HG03196 (cell line): ENCODE measurements around the gene GPR35.
"Not testable (repeated sequence)": the region's sequence is repeated elsewhere in the genome, so short reads cannot be mapped to it uniquely, and the experiment has no call there.

Experiments used
- ATAC-seq: cut with Tn5 transposase; IDR thresholded peaks from one replicate; pipeline ENCODE4 v1.9.1; 2021; ENCODE audit not compliant: unreplicated experiment

Gene GPR35

DNA sequence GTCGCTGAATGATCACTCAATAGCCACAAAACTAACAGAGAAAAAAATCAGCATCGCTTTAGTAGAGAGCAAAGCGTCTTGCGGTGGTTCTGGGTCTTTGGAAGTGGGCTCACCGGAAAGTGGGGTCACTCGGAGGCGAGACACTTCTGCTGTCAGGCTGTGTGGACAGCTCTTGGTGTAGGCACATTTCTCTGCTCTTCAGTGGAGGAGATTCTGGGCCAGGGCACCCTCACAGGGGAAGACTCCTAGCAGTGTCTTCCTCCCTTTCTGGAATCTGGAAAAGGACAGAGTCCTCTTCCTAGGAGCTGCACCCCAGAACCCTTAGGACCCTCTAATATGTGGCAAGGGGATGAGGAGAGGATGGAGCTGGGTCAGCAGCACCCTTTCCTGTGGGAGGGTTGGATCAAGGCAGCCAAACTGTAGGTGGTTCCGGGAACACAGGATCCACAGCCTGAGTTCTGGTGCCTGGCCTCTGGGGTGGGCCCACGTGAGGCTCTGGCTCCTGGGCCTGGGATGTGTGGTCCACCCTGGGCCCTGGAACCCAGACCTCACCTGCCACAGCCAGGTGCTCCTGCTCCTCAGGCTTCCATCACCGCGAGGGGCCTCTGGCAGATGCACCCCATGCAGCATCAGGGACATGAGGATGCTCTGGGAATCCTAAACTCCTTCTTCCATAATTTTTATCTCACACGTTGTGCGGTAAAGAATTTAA is 25.1 kb downstream of the GPR35 start:
- ATAC-seq, result no peak

DNA sequence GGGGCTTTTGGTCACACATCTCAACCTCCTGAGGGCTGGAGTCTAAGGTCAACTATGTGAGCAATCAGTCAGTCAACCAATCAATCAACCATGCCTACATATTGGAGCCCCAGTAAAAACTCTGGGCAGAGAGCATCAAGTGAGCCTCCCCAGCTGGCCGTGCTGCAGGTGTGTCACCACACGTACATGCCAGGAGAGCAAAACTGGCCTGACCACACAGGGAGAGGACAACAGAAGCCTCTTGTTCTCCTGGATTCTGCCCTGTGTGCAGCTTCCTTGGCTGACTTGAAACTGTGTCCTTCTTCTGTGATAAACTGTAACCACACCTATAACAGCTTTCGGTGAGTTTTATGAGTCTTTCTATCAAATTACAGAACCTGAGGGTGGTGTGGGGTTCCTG is 25.9 kb downstream of the GPR35 start:
- ATAC-seq, result no peak

DNA sequence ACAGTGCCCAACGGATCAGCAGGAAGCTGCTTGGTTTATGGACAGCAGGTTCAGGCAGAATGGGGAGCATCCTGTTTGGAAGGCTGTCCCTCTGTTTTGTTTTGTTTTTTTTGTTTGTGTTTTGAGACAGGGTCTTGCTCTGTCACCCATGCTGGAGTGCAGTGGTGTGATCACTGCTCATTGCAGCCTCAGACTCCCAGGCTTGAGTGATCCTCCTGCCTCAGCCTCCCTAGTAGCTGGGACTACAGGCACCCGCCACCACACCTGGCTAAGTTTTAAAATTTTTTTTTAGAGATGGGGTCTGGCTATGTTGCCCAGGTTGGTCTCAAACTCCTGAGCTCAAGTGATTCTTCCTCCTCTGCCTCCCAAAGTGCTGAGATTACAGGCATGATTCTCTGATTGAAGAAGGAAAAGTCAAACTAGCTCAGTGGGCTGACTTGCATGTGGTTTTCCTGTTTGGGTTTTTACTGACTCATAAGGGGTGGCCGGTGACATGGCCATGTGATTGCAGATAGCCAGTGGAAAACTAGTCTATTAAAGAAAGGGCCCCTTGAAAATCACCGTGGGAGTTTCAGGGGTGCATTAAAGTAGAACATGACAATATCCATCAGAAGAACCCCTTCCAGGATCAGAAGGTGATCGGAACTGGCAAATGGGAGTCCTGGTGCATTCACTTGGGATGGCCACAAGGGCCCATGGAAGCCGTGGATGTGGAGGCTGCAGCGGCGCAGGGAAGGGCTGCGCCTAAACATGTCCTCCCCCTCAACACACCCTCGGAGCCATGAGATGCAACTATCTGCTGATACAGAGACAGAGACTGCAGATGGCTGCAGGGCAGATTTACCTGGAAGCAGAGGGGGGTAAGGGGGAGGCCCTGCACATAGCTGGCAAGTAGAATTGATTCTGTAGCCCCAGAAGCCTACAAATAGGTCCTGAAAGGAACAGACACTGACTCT is 30.9 kb downstream of the GPR35 start:
- peak; percentile 58 for ATAC-seq

DNA sequence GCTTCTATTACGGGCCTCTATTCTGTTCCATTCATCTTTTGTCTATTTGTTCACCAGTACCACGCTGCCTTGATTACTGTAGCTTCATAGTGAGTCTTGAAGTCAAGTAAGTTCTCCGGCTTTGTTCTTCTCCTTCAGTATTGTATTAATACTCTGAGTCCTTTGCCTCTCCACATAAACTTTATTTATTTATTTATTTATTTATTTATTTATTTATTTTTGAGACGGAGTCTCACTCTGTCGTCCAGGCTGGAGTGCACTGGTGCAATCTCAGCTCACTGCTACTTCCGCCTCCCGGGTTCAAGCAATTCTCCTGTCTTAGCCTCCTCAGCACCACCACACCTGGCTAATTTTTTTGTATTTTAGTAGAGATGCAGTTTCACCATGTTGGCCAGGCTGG is 34.6 kb downstream of the GPR35 start:
- not testable (repeated sequence) for ATAC-seq

DNA sequence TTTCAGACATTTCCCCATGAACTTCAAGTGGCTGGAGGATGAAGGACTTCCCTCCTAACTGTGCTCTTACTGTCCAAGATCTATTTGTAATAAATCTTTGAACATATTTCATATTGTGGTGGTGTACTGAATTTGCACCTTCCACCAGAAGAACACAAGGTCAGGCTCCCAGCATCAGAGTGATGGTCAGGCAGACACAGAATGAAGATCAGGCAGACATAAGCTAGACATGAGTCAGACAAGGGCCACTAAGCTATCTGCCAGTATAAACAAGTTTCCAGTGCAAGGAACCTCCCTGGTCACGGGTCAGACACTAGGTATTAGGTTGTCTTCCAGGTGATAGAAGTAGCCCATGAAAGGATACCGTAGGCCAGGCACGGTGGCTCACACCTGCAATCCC is 37.4 kb downstream of the GPR35 start:
- no peak for ATAC-seq

DNA sequence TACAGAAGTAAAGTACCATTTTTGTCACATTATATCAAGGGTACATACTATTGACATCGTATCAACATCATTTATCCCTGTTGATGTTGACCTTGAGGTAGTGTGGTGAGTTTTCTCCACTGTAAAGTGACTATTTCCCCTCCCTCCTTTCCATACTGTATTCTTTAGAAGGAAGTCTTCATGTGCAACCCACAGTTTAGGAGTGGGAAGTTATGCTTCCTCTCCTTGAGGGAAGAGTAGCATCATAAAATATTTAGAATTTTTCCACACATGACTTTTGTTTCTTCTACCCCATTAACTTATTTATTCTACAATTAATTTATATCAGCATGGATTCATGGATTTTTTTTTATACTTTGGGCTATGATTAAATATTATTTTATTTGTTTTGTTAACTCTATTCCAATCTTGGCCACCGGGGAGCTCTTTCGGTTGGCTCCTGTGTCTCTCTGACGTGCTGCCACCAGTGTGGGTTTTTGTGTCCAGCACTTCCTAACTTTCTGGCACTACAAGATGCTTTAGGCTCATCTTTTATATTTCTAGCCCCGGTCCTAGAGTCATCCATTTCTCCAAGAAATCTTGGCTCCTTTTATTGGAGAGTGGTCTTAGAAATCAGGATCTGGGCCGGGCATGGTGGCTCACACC is 38.4 kb downstream of the GPR35 start:
- no peak for ATAC-seq

DNA sequence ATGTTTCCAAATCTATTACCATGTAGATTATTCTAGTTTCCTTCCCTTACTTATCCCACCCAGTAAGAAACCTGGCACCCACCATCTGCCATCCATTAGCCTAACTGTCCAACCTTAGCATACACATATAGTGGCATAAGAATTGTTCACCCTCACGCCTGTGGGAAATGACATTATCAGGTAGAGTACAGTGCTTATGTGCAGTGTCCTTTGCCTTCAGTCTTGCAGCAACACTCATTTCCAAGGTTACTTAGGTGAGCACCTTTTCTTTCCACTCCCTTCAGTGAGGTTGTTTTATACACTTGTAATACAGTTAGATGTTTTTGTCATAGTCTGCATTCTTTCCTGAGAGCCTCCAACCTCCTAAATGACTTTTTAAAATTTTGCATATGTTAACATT is 39.3 kb downstream of the GPR35 start:
- no peak for ATAC-seq

DNA sequence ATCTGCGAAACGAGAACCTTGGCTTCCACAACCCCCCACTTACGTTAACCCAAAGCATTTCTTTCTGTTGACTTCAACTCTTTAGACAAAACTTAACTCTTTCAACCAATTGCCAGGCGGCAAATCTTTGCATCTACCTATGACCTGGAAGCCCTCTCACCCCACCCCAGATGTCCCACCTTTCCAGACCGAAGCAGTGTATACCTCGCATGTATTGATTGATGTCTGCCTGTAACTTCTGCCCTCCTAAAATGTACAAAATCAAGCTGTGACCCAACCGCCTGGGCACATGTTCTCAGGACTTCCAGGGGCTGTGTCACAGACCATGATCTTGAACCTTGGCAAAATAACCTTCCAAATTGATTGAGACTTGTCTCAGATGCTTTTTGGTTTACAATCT is 45.1 kb downstream of the GPR35 start:
- no peak for ATAC-seq

DNA sequence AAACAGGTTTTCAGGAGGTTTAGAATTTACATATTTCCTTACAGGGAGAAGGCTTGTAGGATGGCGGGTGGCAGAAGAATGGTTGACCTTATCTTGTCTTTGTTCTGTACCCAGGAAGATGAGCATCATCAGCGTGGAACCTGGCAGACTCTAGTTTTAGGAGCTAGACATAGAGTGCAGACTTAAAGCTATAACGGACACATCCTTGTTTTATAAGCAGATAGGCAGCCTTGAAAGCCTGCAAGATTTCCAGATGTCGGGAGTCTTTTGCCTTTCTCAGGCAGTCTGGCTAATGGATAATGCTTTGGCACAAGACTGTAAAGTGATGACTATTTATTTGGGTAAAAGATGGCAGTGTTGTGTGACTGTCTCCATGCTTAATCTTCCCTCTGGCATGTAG is 45.7 kb downstream of the GPR35 start:
- ATAC-seq, result no peak

DNA sequence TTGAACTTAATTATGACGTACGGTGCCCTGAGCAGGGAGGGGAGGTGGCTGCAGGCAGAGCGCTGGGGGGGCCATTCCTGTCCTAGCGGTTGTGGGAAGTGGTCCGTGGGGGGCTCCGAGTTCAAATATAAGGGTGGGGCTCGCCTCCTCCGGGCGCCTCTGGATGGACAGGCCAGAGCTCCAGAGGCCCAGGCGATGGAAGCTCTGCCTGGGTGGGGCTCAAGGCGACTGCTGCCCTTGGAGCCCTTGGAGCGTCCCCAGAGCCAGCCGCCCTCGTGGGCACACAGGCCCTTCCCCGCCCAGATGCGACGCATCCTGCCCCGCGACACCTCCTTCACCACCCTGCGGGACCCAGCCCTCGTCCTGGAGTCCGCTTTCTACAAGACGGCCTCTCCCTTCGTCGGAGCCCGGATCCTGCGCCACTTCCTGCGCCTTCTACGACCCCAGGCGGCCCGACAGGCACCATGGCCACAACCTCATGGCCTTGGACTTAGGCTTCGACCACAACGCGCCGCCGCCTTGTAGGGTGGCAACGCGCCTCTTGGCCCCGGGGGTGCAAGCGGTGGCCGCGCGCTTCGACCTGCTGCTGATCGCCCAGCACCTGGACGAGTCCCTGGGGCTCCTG is 46.9 kb downstream of the GPR35 start:
- no peak for ATAC-seq

DNA sequence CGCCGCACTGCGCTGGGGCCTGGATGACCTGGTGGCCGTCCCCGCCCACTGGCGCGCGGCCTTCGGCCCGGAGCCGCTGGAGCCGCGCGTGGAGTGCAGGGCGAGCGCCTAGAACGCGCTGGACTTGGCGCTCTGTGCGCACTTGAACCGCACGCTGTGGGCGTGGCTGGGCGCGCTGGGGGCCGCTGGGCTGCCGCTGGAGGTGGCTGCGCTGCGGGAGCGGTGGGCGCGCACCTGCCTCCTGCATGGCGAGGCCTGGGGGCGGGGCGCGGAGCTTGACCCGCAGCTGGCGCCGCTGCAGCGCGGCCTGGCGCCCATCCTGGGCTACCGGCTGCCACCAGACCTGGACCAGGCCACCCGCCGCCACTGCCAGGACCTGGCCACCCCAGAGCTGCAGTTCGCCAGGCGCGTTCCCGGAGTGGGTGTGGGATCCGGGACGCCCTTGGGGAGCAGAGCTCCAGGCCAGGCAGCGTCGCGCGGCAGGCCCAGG is 47.5 kb downstream of the GPR35 start:
- no peak for ATAC-seq

DNA sequence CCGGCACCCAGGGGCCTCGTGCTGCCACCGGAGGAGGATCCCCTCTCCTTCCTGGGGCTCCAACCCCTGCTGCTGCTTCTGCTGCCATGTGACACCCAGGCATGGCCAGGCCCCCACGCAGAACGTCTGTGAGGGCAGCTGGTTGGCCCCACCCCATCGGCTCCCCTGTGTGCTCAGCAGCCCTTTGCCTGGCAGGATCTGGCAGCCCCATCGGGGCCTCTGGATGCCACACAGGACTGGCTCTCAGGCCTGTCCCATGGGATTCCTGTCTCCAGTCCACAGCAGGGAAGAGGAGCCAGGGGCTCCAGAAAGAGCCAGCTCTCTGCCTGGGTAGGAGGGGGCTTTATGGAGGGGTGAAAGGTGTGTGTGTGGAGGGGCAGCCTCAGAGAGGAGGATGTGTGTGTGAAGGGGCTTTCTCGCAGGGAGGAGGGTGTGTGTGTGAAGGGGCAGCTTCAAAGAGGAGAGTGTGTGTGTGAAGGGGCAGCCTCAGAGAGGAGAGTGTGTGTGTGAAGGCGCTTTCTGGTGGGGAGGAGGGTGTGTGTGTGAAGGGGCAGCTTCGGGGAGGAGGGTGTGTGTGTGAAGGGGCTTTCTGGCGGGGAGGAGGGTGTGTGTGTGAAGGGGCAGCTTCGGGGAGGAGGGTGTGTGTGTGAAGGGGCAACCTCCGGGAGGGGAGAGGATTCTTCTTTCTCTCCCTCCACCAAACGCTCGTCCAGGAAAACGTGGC is 49.3 kb downstream of the GPR35 start:
- not testable (repeated sequence) for ATAC-seq

DNA sequence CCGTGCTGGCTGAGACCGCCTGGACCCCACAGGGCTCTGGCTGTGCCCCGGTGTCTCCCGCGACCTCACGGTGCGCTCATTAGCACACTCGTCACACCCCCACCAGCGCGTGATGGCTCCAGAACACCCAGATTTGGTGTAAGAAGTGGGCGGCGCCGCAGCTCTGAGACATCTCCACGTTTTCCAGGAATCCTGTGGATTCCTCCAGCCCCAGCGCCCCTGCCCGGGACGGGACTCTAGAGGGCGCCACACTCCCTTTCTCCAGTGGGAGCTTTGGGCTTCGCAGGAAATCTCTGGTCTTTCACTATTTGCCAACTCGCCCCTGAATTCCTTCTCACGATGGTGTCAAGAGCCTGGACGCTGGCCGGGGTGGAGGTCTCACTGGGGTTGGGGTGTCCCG is 50.1 kb downstream of the GPR35 start:
- ATAC-seq, result not testable (repeated sequence)

DNA sequence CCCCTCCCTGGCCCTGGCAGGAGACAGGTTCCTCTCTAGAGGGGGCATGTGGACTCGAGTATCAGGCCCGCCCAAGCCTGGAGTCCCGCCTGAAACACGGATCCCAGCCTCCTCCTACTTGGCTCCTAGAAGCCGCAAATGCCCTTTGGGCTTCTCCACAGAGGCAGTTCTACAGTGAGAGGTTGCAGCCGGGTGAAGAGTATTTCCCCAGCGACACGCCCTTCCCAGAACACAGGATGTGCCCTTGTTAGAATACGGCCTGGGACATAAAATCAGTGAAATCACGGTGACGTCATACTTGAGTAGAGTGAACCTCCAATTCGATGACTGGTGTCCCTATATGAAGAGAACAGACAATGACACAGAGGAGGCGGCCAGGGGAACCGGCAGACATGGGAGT is 52.8 kb downstream of the GPR35 start:
- ATAC-seq, result not testable (repeated sequence)

DNA sequence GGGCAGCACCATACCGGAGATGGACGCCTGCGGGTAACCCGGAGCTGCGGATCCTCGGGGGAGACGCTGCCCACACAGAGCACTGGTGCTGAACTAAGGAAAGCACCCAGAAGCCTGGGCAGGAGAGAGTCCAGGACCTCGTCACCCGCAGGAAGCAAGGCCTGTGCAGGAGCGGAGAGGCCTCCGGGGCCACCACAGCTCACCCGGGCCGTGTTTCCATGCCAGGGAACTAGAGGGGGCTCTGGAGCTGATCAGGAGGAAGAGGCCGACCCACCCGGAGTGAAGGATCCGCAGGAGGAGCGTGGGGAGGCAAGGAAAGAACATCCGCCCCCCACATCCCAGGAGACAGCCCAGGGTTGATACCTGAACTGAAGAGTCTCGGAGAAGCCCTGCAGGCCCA is 53.6 kb downstream of the GPR35 start:
- ATAC-seq, result not testable (repeated sequence)

DNA sequence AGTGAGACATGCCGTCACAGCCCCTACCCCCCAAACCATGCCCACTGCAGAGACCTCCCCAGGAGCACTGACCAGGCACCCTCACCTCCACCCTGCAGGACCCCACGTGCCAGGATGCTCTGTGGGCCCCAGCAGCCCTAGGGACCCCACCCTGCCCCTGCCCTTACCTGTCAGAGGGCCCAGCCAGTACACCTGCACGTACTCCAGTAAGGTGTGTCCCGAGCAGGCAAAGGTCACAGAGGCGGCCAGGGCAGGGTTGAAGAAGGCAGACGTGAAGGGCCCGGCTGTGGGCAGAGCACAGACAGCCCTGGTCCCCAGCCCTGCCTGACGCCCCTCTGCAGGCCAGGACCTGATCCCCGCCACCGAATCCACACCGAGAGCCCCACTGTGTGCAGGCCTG is 54.9 kb downstream of the GPR35 start:
- ATAC-seq, result not testable (repeated sequence)
